H1 (cell line): Measurements from ENCODE around the gene HS2ST1. TPM values are rescaled to one million over a fixed set of nuclear protein-coding genes. Genes with fewer than 3 reads are reported as not detected.

ENCODE experiments used
- CTCF ChIP-seq, 3 experiments: IDR thresholded peaks; 1 replicate in 2 of 3; 2 replicates in 1 of 3; pipeline versions ENCODE4 v1.5.1 to v1.6.1; 2011; ENCODE audit warnings: low read length in 3 of 3, mild to moderate bottlenecking in 3 of 3, inconsistent platforms in 2 of 3, low read depth in 1 of 3, moderate library complexity in 1 of 3; ENCODE audit not compliant: insufficient read depth in 1 of 3; ENCODE audit errors: control extremely low read depth in 1 of 3
- KDM5A ChIP-seq: fragments of 200-600 bp; IDR thresholded peaks from 2 replicates; pipeline ENCODE4 v1.7.1; 2012; ENCODE audit warnings: mild to moderate bottlenecking, low read length, inconsistent platforms, mixed read lengths
- polyA plus RNA-seq, 7 experiments: library from polyadenylated mRNA; depleted of rRNA in 3 of 7; stranded (reverse) in 5 of 7; unstranded in 2 of 7; fragments of >200 nt in 5 of 7; fragments of 200-250 nt in 2 of 7; gene quantifications; 1 replicate in 5 of 7; 2 replicates in 1 of 7; 4 replicates in 1 of 7; pipeline versions ENCODE4 v1.2.1 to v1.2.3, GENCODE V29; 2011 to 2013; ENCODE audit warnings: missing spikeins in 2 of 7, mixed read lengths in 2 of 7
- total RNA-seq: library from RNA; stranded (reverse); fragmentation: NEBNext Ultra II Directional; extraction: Animal tissue kit (Norgen Biotek cat#: 25700); gene quantifications from 2 replicates; pipeline ENCODE4 v1.2.1, GENCODE V29; 2021

Gene HS2ST1
- total and polyA plus RNA-seq, 2 of the 8 experiments (the other 6 are each of a cell fraction or from before 2014, with no cell fraction given): 5.2 to 28.3 TPM

- TF ChIP-seq CTCF (IDR thresholded peaks at IDR 0.05; ENCODE audit: control extremely low read depth in 1 of 3, insufficient read depth in 1 of 3, low read depth in 1 of 3, low read length in 3 of 3) (no peak), KDM5A (no peak)
Observed at GRCh38 chr1:87053446-87053845, 139.0 kb downstream of the HS2ST1 start (continued).
